IMR-90 (cell line): ENCODE results near the gene PAPLN. TPM values are rescaled to one million over a fixed set of nuclear protein-coding genes. Genes with fewer than 3 reads are reported as not detected.

Experiments
- ATAC-seq: fragments of 200-7000 bp; cut with Tn5 transposase; 2 replicates; pipeline ENCODE4 v1.9.1; 2020; ENCODE audit warnings: low read depth, mild to moderate bottlenecking, moderate library complexity
- BruUV-seq: library from RNA; stranded (reverse); fragments of 400-500 nt; replicated peaks from 2 replicates; lab custom pipeline; 2021; lab: Mats Ljungman, UMichigan
- CTCF ChIA-PET: fragments of 300-600 bp; formaldehyde crosslinking; extraction: SDS; loops from one replicate; lab custom pipeline; 2021; ENCODE audit warnings: antibody characterized with exemption; lab: Yijun Ruan, JAX
- POLR2A ChIA-PET: fragments of 300-600 bp; sonication (Branson Sonifier 250); formaldehyde crosslinking; loops from one replicate; lab custom pipeline; 2022; ENCODE audit warnings: antibody characterized with exemption; ENCODE audit not compliant: unreplicated experiment; lab: Charles Lee
- DNase-seq: peaks from one replicate; pipeline ENCODE4 v3.0.0; 2013
- H2AFZ ChIP-seq: replicated peaks from 2 replicates; pipeline ENCODE3; 2013; ENCODE audit warnings: low read length, mild to moderate bottlenecking; ENCODE audit not compliant: poor library complexity
- H2AK5ac ChIP-seq: 2 replicates; pipeline ENCODE4 v1.6.1; 2013; ENCODE audit warnings: low read depth, low read length, inconsistent platforms
- H2AK9ac ChIP-seq: replicated peaks from 2 replicates; pipeline ENCODE3; 2013; ENCODE audit warnings: mild to moderate bottlenecking, low read depth, low read length, moderate library complexity; ENCODE audit not compliant: poor library complexity
- H2BK120ac ChIP-seq: 2 replicates; pipeline ENCODE4 v1.6.1; 2013; ENCODE audit warnings: low read depth, low read length, inconsistent platforms
- H2BK15ac ChIP-seq: 3 replicates; pipeline ENCODE4 v1.6.1; 2013; ENCODE audit warnings: low read depth, low read length, inconsistent platforms
- H2BK20ac ChIP-seq: 2 replicates; pipeline ENCODE4 v1.6.1; 2013; ENCODE audit warnings: low read depth, mild to moderate bottlenecking, inconsistent platforms, low read length, moderate library complexity
- H2BK5ac ChIP-seq: 2 replicates; pipeline ENCODE4 v1.6.1; 2013; ENCODE audit warnings: mild to moderate bottlenecking, low read depth, low read length, inconsistent platforms; ENCODE audit not compliant: poor library complexity, severe bottlenecking
- H3K14ac ChIP-seq: replicated peaks from 2 replicates; pipeline ENCODE4 v1.6.1; 2013; ENCODE audit warnings: low read depth, low read length, inconsistent platforms
- H3K18ac ChIP-seq: 2 replicates; pipeline ENCODE4 v1.6.1; 2013; ENCODE audit warnings: low read depth, low read length, control low read depth
- H3K23ac ChIP-seq: 2 replicates; pipeline ENCODE4 v1.6.1; 2013; ENCODE audit warnings: low read depth, low read length, inconsistent platforms
- H3K27ac ChIP-seq: 2 replicates; pipeline ENCODE4 v1.5.1; 2013; ENCODE audit warnings: mild to moderate bottlenecking, control low read depth, low read length; ENCODE audit not compliant: insufficient read depth
- H3K27me3 ChIP-seq: 2 replicates; pipeline ENCODE4 v1.6.1; 2013; ENCODE audit warnings: low read length; ENCODE audit not compliant: control insufficient read depth, insufficient read depth
- H3K36me3 ChIP-seq: 2 replicates; pipeline ENCODE4 v1.6.1; 2013; ENCODE audit warnings: low read length, mixed read lengths; ENCODE audit not compliant: control insufficient read depth, insufficient read depth
- H3K4ac ChIP-seq: 2 replicates; pipeline ENCODE4 v1.6.1; 2013; ENCODE audit warnings: low read depth, low read length, inconsistent platforms
- H3K4me1 ChIP-seq: 2 replicates; pipeline ENCODE4 v1.6.1; 2013; ENCODE audit warnings: low read length, mixed read lengths; ENCODE audit not compliant: control insufficient read depth, insufficient read depth
- H3K4me2 ChIP-seq: 2 replicates; pipeline ENCODE4 v1.6.1; 2013; ENCODE audit warnings: low read depth, mild to moderate bottlenecking, control low read depth, low read length, moderate library complexity
- H3K4me3 ChIP-seq: 2 replicates; pipeline ENCODE4 v1.5.1; 2013; ENCODE audit warnings: low read depth, mild to moderate bottlenecking, control low read depth, low read length, moderate library complexity; ENCODE audit not compliant: insufficient read depth
- H3K56ac ChIP-seq: 2 replicates; pipeline ENCODE4 v1.6.1; 2013; ENCODE audit warnings: low read length, inconsistent platforms; ENCODE audit not compliant: insufficient read depth; ENCODE audit errors: extremely low read depth
- H3K79me1 ChIP-seq, 2 experiments: 2 replicates each; pipeline ENCODE4 v1.6.1; 2013; ENCODE audit warnings: low read length in 2 of 2, inconsistent platforms in 1 of 2, low read depth in 1 of 2
- H3K9ac ChIP-seq: 2 replicates; pipeline ENCODE4 v1.6.1; 2013; ENCODE audit warnings: low read depth, low read length, control low read depth
- H3K9me1 ChIP-seq: 2 replicates; pipeline ENCODE4 v1.6.1; 2013; ENCODE audit warnings: low read length, inconsistent platforms; ENCODE audit not compliant: insufficient read depth
- H3K9me3 ChIP-seq: 2 replicates; pipeline ENCODE4 v1.6.1; 2013; ENCODE audit warnings: low read length; ENCODE audit not compliant: control insufficient read depth, insufficient read depth
- H4K20me1 ChIP-seq: 2 replicates; pipeline ENCODE4 v1.6.1; 2013; ENCODE audit warnings: low read length, inconsistent platforms; ENCODE audit not compliant: insufficient read depth
- H4K5ac ChIP-seq: 2 replicates; pipeline ENCODE4 v1.6.1; 2013; ENCODE audit warnings: mild to moderate bottlenecking, low read depth, low read length, control low read depth
- H4K8ac ChIP-seq, 2 experiments: 2 replicates each; pipeline ENCODE4 v1.6.1; 2013; ENCODE audit warnings: low read depth in 2 of 2, low read length in 2 of 2, control low read depth in 1 of 2, inconsistent platforms in 1 of 2
- H4K91ac ChIP-seq: 2 replicates; pipeline ENCODE4 v1.6.1; 2013; ENCODE audit warnings: low read depth, low read length, inconsistent platforms; ENCODE audit not compliant: insufficient read depth
- BHLHE40 ChIP-seq: fragments of 150-350 bp; IDR thresholded peaks from 2 replicates; pipeline ENCODE4 v1.6.1; 2016; ENCODE audit warnings: mild to moderate bottlenecking, low read depth, low read length
- CEBPB ChIP-seq: IDR thresholded peaks from 2 replicates; pipeline ENCODE4 v1.6.1; 2012; ENCODE audit warnings: low read depth, low read length, improper control_type of control experiment
- CHD1 ChIP-seq: IDR thresholded peaks from 2 replicates; pipeline ENCODE4 v1.6.1; 2012; ENCODE audit warnings: low read depth, low read length, improper control_type of control experiment
- CTCF ChIP-seq: conservative IDR thresholded peaks from 2 replicates; pipeline ENCODE4 v1.5.1; 2012; ENCODE audit warnings: mild to moderate bottlenecking, low read depth, low read length, improper control_type of control experiment
- ELK1 ChIP-seq: fragments of 150-350 bp; IDR thresholded peaks from 2 replicates; pipeline ENCODE4 v1.6.1; 2016; ENCODE audit warnings: low read depth, mild to moderate bottlenecking, low read length, moderate library complexity, borderline replicate concordance
- FOS ChIP-seq: fragments of 150-350 bp; IDR thresholded peaks from 2 replicates; pipeline ENCODE4 v1.6.1; 2016; ENCODE audit warnings: low read depth, low read length
- MAFK ChIP-seq: IDR thresholded peaks from 2 replicates; pipeline ENCODE4 v1.6.1; 2012; ENCODE audit warnings: low read depth, low read length, improper control_type of control experiment
- MAZ ChIP-seq: IDR thresholded peaks from 2 replicates; pipeline ENCODE4 v1.6.1; 2012; ENCODE audit warnings: low read depth, mild to moderate bottlenecking, low read length, improper control_type of control experiment, moderate library complexity, borderline replicate concordance
- MXI1 ChIP-seq: IDR thresholded peaks from 2 replicates; pipeline ENCODE4 v1.6.1; 2012; ENCODE audit warnings: low read depth, mild to moderate bottlenecking, low read length, moderate library complexity, borderline replicate concordance
- NFE2L2 ChIP-seq: fragments of 150-350 bp; IDR thresholded peaks from 2 replicates; pipeline ENCODE4 v1.6.1; 2016; ENCODE audit warnings: low read depth, mild to moderate bottlenecking, low read length
- POLR2A ChIP-seq: IDR thresholded peaks from 2 replicates; pipeline ENCODE4 v1.6.1; 2012; ENCODE audit warnings: mild to moderate bottlenecking, low read depth, low read length
- RAD21 ChIP-seq: IDR thresholded peaks from 2 replicates; pipeline ENCODE4 v1.6.1; 2012; ENCODE audit warnings: low read length, improper control_type of control experiment
- RCOR1 ChIP-seq: IDR thresholded peaks from 2 replicates; pipeline ENCODE4 v1.6.1; 2012; ENCODE audit warnings: mild to moderate bottlenecking, low read length, improper control_type of control experiment; ENCODE audit not compliant: insufficient replicate concordance
- SMC3 ChIP-seq: fragments of 150-350 bp; IDR thresholded peaks from 2 replicates; pipeline ENCODE4 v1.6.1; 2016; ENCODE audit warnings: low read depth, mild to moderate bottlenecking, antibody characterized with exemption, low read length, moderate library complexity
- WGBS, 2 experiments: methylation state at CpG; one replicate each; pipeline versions ENCODE4 v1.1.5 to v1.1.7; 2013; ENCODE audit warnings: missing lambda C conversion rate in 2 of 2; ENCODE audit not compliant: insufficient read length in 1 of 2; ENCODE audit errors: extremely low coverage in 2 of 2; 5-methylcytosine and 5-hydroxymethylcytosine counted together
- dilution Hi-C: fragments of 300-500 bp; cut with HindIII; formaldehyde crosslinking; loops from one replicate; pipeline ENCODE4 v1.14.3; 2018; ENCODE audit warnings: low sequenced_read_pairs; ENCODE audit not compliant: unreplicated experiment
- in situ Hi-C: fragments of 300-500 bp; cut with MboI; formaldehyde crosslinking; loops from 3 replicates; pipeline ENCODE4 v1.14.3; 2019; ENCODE audit warnings: low sequenced_read_pairs, inconsistent platforms, mixed read lengths
- intact Hi-C: fragments of 100-400 bp; cut with micrococcal nuclease; formaldehyde crosslinking; loops from 2 replicates; pipeline ENCODE4 v1.10.0; 2022
- polyA plus RNA-seq, 3 experiments: library from polyadenylated mRNA; depleted of rRNA; stranded (reverse); fragments of >200 nt; gene quantifications; 2 replicates each; pipeline ENCODE4 v1.2.3, GENCODE V29; 2012; ENCODE audit warnings: low replicate concordance in 1 of 3
- total RNA-seq: library from RNA; depleted of rRNA; stranded (reverse); fragments of >200 nt; gene quantifications from 2 replicates; pipeline ENCODE4 v1.2.3, GENCODE V29; 2012

Gene PAPLN
- total and polyA plus RNA-seq, 2 of the 4 experiments (the other 2 are of a cell fraction), result 0.36 to 1.2 TPM

- TF ChIP-seq NFE2L2 (no peak), CEBPB (no peak), MAZ (no peak), RAD21 (no peak), FOS (no peak), MAFK (no peak)
These were observed 27.8 kb downstream of the PAPLN start (continued) for GRCh38 chr14:73264885-73265720.

- H3K36me3 ChIP-seq, result no peaks in the 10 kb centered on the region
- no peak overlapping the region for H4K91ac ChIP-seq
- H3K27me3 ChIP-seq, result no peaks in the 10 kb centered on the region
- DNase-seq (no peak), ATAC-seq (no peak)
- in situ Hi-C loops (no loop called here), intact Hi-C loops (no loop called here), dilution Hi-C loops (no loop called here)
- H3K23ac ChIP-seq, result no peak overlapping the region
- no peak overlapping the region for H3K18ac ChIP-seq
- H3K14ac ChIP-seq, result no peak overlapping the region
- ChIA-PET CTCF (interaction anchor here (0.8 to 1.0 kb wide), 2 partner anchors 9 to 206 kb away, joined by 4 to 5 read pairs; no protein-coding TSS in a partner anchor), POLR2A (no interaction called here)
- H3K56ac ChIP-seq, result no peak overlapping the region
- H3K27ac ChIP-seq, result no peak overlapping the region
- no peak overlapping the region for H3K4me3 ChIP-seq
- H3K79me1 ChIP-seq, result no peaks in the 10 kb centered on the region
- peaks cover 2% of the 10 kb centered on the region; the same call in 1 of the 2 replicates for H3K9me1 ChIP-seq
- BruUV-seq, result no TSS peak
- H3K4me2 ChIP-seq, result no peak overlapping the region
- H2BK20ac ChIP-seq, result no peak overlapping the region
- no peak overlapping the region for H2AK5ac ChIP-seq
- no peak overlapping the region for H4K5ac ChIP-seq
- no CpG with 5 or more reads among the region's 3 CpGs for WGBS, 2 experiments
- no peaks in the 10 kb centered on the region for H4K20me1 ChIP-seq
- H3K4ac ChIP-seq, result no peak overlapping the region
- H4K8ac ChIP-seq, result no peak overlapping the region
- H3K9ac ChIP-seq, result no peak overlapping the region
- H3K4me1 ChIP-seq, result peaks cover 4% of the 10 kb centered on the region
- no peak overlapping the region for H2AK9ac ChIP-seq
- H2BK5ac ChIP-seq, result no peak overlapping the region
- H2BK15ac ChIP-seq, result no peak overlapping the region
- no peaks in the 10 kb centered on the region for H3K9me3 ChIP-seq
- H2BK120ac ChIP-seq, result no peak overlapping the region
- H2AFZ ChIP-seq, result no peak overlapping the region
- TF ChIP-seq CTCF (no peak), NFE2L2 (no peak), MAZ (no peak), RCOR1 (no peak), CHD1 (no peak), POLR2A (no peak), SMC3 (no peak), ELK1 (no peak), CEBPB (no peak), BHLHE40 (no peak), MAFK (no peak), RAD21 (no peak), MXI1 (no peak)
These were observed 28.4 kb downstream of the PAPLN start for GRCh38 chr14:73265721-73266046.
